NCI-H1092 treated with DMSO at 0.1 percent for 48 hours (cell line): Measurements from ENCODE around the gene DYDC2.

Experiments used
- DNase-seq: peaks from one replicate; lab custom pipeline; 2025; lab: John Stamatoyannopoulos, UW

DYDC2 gene

GRCh38 chr10:80372675-80373074, 16.1 kb downstream of the DYDC2 start:
- no peak for DNase-seq

DNA sequence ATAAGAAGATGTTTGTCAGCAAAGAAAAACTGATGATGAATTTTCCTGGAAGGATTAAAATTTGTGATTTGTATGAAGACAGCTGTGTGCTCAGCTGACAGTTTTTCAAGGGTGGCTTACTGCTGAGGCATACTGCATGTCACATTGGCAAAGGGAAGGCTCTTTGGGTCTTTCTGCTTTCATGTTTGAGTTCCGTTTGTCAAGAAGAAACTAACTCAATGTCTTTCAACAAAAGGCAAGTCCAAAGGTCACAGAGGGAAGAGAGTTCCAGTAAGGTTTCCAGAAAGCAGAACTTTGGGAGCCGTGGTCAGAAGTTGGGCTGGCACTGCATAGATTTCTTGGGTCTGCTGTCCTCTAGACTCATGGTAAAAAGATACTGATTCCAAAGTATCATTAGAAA, 16.9 kb downstream of the DYDC2 start:
- DNase-seq: no peak

- no peak for DNase-seq
These were observed 23.1 kb downstream of the DYDC2 start for GRCh38 chr10:80379701-80380100.

DNA sequence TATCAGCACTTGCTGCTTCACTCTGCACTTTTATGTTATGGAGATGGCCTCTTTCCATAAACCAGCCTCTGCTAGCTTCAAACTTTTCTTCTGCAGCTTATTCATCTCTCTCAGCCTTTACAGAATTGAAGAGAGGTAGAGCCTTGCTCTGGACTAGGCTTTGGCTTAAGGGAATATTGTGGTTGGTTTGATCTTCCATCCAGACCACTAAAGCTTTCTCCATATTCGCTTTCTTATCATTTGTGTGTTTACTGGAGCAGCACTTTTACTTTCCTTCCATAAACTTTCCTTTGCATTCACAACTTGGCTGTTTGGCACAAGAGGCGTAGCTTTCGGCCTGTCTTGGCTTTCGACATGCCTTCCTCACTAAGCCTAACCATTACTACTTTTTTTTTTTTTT, 23.6 kb downstream of the DYDC2 start:
- DNase-seq: no peak

- peak; percentile 18 for DNase-seq
These were observed 26.4 kb downstream of the DYDC2 start for GRCh38 chr10:80382989-80383388.

- DNase-seq: no peak
These were observed 34.2 kb downstream of the DYDC2 start for GRCh38 chr10:80390740-80391139.

DNA sequence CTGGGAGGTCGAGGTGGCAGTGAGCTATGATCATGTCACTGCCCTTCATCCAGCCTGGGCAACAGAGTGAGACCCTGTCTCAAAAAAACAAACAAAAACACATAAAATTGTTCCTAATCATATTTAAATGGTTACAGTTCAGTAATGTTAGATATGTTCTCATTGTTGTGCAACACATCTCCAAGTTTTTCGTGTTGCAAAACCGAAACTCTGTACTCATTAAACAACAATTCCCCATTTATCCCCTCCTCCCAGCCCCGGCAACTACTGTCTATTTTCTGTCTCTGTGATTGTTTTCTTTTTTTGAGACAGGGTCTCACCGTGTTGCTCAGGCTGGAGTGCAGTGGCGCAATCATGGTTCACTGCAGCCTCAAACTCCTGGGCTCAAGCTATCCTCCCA, 35.7 kb downstream of the DYDC2 start:
- no peak for DNase-seq

GRCh38 chr10:80394358-80394916, 37.9 kb downstream of the DYDC2 start:
- DNase-seq: no peak

DNA sequence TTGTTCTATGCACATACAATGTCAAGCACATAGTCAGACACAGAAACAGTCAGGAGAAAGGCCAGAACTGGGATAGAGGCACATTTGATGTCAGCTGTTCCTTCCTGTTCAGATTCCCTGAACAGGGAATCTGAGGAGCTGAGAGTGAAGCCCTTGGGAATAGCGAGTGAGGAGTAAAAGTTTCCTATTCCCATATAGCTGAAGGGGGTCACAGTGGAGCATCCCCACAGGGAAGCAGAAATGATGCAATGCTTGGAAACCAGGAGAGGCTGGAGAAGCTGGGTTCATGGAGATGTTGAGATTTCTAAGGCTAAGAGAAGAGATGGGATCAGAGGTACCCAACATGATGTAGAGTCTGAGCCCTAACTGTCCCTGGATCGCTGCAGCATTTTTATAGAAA, 40.4 kb downstream of the DYDC2 start:
- no peak for DNase-seq

GRCh38 chr10:80400136-80400804, 43.7 kb downstream of the DYDC2 start:
- no peak for DNase-seq

DNA sequence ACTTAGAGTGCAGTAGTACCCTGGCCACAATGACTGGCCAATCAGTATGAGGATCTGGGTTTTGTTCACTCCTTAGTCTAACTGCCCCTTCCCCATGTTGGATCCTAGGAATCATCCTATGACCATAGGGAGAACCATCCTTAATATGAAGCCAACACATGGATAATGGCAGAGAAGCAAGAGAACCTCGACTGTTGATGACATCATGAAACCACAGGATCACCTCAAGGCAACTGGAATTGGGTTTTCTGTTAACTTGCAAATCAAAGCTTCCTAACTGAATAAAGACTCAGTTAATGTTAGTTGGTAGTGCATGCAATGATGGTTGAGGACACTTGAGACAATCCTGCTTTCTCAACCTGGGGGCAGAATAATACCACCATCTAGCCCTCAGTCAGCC, 48.5 kb downstream of the DYDC2 start:
- DNase-seq: no peak

DNA sequence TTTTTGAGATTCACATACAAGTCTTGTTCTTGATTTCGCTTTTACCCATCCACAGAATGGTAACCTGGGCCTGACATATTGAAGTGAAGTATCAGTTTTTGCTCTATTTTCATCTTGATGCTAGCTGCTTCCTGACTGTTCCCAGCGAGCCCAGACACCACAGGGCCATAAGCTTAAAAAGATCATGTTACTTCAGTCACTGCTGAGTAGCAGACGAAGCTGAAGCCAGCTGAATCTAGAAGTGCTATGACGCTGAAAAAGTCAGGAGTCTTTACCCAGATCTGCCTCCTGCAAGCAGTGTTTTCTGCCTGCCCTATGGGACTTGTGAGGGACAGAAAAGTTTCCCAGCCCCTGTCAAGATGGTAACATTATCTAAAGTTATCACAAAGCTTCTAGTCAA, 49.0 kb downstream of the DYDC2 start:
- DNase-seq: no peak

GRCh38 chr10:80406204-80406603, 49.6 kb downstream of the DYDC2 start:
- DNase-seq: no peak

DNA sequence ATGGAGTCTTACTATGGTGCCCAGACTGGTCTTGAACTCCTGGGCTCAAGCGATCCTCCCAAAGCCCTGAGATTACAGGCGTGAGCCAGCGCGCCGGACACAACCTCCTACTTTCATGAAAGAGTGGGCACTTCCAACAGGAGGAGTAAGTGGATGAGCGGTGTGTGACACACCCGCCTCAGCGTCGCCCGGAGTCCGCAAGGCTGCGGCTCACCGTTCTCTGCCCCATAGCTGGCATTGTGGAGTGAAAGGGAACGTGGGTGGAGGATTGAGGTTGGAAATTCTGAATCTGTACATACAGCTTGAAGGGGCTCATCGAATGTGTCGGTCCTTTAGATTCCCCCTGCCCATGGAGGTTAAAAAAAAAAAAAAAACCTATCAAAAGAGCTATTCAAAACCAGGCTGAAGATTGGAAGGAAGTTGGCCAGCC, 51.2 kb downstream of the DYDC2 start:
- peak; percentile 44 for DNase-seq

DNA sequence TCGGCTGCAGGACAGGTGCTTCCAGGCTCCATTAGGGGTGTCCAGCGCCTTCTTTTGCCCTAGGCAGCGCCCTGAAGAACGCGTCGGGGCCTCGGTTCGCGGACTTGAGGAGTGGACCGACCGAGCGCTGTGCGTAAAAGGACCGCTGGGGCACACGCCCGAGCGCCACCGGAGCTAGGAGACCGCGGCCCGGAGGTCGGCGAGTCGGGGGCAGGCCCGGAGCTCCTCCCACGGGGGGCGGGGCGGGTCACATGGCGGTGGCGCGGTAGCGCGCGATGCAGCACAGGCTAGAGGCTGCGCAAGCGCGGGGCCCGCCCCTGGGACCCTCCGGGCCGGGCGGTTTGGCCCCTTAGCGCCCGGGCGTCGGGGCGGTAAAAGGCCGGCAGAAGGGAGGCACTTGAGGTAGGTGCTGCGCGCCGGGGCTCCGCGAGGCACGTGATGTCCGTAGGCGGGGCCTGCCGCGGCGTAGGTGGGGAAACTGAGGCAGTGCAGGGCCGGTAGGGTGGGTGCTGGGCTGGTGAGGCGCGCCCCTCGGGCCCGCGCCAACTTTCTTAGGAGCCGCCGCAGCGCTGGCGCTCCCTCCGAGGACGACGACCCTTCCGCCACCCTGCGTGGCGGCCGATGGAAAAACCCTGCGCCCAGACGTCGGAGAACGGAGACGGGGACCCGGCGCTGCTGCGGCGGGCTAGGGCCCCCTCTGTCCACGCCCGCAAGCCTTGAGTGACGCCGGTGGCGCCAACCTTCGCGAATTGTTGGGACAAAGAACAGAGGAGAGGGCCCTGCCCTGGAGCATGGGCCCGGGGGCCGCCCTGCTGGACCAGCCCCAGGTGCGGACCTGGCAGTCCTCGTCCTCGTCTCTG, 51.9 kb downstream of the DYDC2 start, which contains the start of gene PRXL2A:
PRXL2A (plus strand) TSS at position 310 of the 860 bp plus-strand sequence. CDS start 11,917 bp downstream, outside the sequence.
- DNase-seq: peak; percentile 73

DNA sequence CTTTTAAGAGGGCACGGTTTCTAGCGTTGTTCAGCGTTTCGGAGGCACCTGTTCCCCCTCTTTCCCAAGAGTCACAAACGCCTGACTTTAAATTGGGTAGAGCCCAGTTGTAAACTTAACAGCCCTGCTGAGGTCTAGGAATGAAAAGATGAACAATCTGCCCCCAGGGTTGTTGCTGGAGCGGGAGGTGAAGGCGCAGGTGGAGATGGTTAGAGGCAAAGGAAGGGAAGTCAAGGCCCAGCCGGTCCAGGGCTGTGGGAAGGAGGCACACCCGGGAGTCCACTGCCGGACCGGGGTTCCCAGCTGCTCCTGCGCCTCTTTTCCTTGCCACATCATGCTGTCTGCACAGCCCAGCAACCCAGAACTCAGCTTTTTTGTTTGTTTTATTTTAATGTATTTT, 52.5 kb downstream of the DYDC2 start:
- DNase-seq: no peak

- DNase-seq: no peak
These were observed 53.5 kb downstream of the DYDC2 start for GRCh38 chr10:80410122-80410521.

- no peak for DNase-seq
These were observed 54.1 kb downstream of the DYDC2 start for GRCh38 chr10:80410578-80411145.

- DNase-seq: no peak
These were observed 54.7 kb downstream of the DYDC2 start for GRCh38 chr10:80411267-80411668.

- no peak for DNase-seq
These were observed 55.2 kb downstream of the DYDC2 start for GRCh38 chr10:80411681-80412220.

GRCh38 chr10:80412486-80412885, 55.9 kb downstream of the DYDC2 start:
- no peak for DNase-seq

DNA sequence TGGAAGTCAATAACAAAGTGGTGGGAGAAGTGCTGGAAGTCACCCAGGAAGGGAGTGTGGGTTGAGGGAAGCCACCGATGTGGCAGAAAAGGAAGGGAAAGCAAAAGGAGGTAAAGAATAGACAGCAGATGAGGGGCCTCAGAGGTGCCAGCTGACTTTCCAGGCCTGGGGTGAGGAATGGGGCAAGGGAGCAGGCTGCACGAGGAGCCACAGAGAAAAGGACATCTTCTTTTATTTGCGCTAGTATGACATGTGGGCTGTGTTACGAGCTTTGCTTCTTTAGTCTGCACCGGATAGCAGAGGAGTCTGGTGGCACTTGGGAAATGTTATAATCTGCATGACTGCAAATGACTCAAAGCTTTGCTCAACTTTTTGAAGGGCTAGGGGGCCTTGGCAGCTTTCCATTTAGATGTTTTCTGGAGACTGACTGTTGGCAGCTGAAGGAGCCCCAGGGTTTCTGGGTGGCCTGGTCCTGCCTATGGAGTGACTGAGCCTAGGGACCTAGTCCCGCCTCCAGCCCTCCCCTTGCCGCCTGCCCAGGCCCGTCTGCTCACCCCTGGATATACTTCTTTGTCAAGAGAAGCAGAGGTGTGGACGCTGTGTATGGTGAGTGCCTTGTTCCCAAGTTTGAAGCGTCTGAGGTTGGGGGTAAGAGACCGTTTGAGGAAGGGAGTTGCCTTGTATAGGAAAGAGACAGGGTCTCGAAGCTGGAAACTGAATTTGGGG, 56.9 kb downstream of the DYDC2 start:
- no peak for DNase-seq
